Measurements from ENCODE around the gene FAM229B.

- TF ChIP-seq CTCF (conservative IDR thresholded peaks at IDR 0.05) (no peak), EZH2 (IDR thresholded peaks at IDR 0.05; ENCODE audit: low read depth) (no peak)
Observed at GRCh38 chr6:112040956-112041355, 46.4 kb upstream of the FAM229B start.
